HepG2 (cell line): Measurements from ENCODE around the gene SAMD8.

Source experiments
- BRD4 ChIP-seq: sonication (generic); formaldehyde crosslinking; IDR thresholded peaks from 2 replicates; pipeline ENCODE4 v1.4.0; 2020; ENCODE audit warnings: missing genetic modification reagents
- CTCF ChIP-seq: sonication (generic); formaldehyde crosslinking; IDR thresholded peaks from 2 replicates; pipeline ENCODE4 v1.5.0; 2020; ENCODE audit warnings: mild to moderate bottlenecking, missing genetic modification reagents, moderate library complexity
- HIVEP1 ChIP-seq: sonication (generic); formaldehyde crosslinking; IDR thresholded peaks from 2 replicates; pipeline ENCODE4 v1.4.0; 2020; ENCODE audit warnings: mild to moderate bottlenecking, missing genetic modification reagents
- HNF4A ChIP-seq: sonication (generic); formaldehyde crosslinking; IDR thresholded peaks from 2 replicates; pipeline ENCODE4 v1.4.0; 2020; ENCODE audit warnings: missing genetic modification reagents
- MED13 ChIP-seq: sonication (generic); formaldehyde crosslinking; IDR thresholded peaks from 2 replicates; pipeline ENCODE4 v1.5.0; 2020; ENCODE audit warnings: missing genetic modification reagents
- RNF2 ChIP-seq: fragments of 450-650 bp; conservative IDR thresholded peaks from 2 replicates; pipeline ENCODE4 v1.6.1; 2016; ENCODE audit warnings: low read depth
- SP5 ChIP-seq: IDR thresholded peaks from 2 replicates; pipeline ENCODE4 v1.6.1; 2016; ENCODE audit warnings: low read depth, borderline replicate concordance
- ZBTB34 ChIP-seq: sonication (generic); formaldehyde crosslinking; IDR thresholded peaks from 2 replicates; pipeline ENCODE4 v1.8.0; 2022; ENCODE audit warnings: mild to moderate bottlenecking, missing genetic modification reagents
- ZNF20 ChIP-seq: sonication (generic); formaldehyde crosslinking; IDR thresholded peaks from 2 replicates; pipeline ENCODE4 v1.4.0; 2020; ENCODE audit warnings: mild to moderate bottlenecking, moderate library complexity, missing genetic modification reagents
- ZNF510 ChIP-seq: sonication (generic); formaldehyde crosslinking; IDR thresholded peaks from 2 replicates; pipeline ENCODE4 v1.4.0; 2020; ENCODE audit warnings: low read depth, mild to moderate bottlenecking, missing genetic modification reagents
- ZNF776 ChIP-seq: sonication (generic); formaldehyde crosslinking; IDR thresholded peaks from 2 replicates; pipeline ENCODE4 v1.4.0; 2020; ENCODE audit warnings: mild to moderate bottlenecking, missing genetic modification reagents
- TF ChIP-seq, protein P1 (sequence below): sonication (generic); formaldehyde crosslinking; IDR thresholded peaks from 2 replicates; pipeline ENCODE4 v1.4.0; 2020; ENCODE audit warnings: missing genetic modification reagents
- TF ChIP-seq, protein P2 (sequence below): IDR thresholded peaks from 2 replicates; pipeline ENCODE4 v1.6.1; 2016

DNA sequence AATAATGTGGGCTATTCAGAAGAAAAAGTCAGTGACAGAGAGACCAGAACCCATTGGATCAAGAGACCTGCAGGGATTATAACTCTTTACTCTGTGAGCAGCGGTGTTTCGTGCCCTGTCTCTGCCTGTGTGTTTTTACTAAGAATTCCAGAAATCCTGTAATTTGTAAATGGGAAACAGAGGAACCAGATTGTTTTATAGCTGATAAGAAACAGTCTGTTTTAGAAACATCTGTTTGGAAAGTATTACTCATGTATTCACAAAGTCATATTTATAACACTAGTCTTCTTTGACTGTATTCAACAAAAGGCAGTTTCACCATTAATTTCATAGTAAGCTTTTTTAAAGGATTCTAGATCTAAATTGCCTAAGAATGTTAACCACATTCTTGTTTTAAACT lies 69.1 kb downstream of the SAMD8 start:
- TF ChIP-seq ZNF510 (CRISPR knock-in tag), result no peak
- TF ChIP-seq ZNF20 (CRISPR knock-in tag), result no peak
- TF ChIP-seq, protein P1, sequence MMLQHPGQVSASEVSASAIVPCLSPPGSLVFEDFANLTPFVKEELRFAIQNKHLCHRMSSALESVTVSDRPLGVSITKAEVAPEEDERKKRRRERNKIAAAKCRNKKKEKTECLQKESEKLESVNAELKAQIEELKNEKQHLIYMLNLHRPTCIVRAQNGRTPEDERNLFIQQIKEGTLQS (CRISPR knock-in tag), result no peak
- TF ChIP-seq MED13 (CRISPR knock-in tag), result no peak
- no peak for TF ChIP-seq BRD4
- TF ChIP-seq, protein P2, sequence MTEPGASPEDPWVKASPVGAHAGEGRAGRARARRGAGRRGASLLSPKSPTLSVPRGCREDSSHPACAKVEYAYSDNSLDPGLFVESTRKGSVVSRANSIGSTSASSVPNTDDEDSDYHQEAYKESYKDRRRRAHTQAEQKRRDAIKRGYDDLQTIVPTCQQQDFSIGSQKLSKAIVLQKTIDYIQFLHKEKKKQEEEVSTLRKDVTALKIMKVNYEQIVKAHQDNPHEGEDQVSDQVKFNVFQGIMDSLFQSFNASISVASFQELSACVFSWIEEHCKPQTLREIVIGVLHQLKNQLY (CRISPR knock-in tag), result no peak
- TF ChIP-seq CTCF (CRISPR knock-in tag), result no peak
- no peak for TF ChIP-seq ZBTB34 (CRISPR knock-in tag)
- no peak for TF ChIP-seq HNF4A (CRISPR knock-in tag)
- no peak for TF ChIP-seq ZNF776
- TF ChIP-seq SP5 (CRISPR knock-in tag), result no peak
- TF ChIP-seq HIVEP1 (CRISPR knock-in tag), result no peak
- no peak for TF ChIP-seq RNF2
